Measurements from ENCODE around the gene GTPBP8.

GRCh38 chr3:113013593-113013992, 22.8 kb downstream of the GTPBP8 start:
- TF ChIP-seq CTCF (IDR thresholded peaks at IDR 0.05; ENCODE audit: low read length) (no peak), EZH2 (IDR thresholded peaks at IDR 0.05; ENCODE audit: borderline replicate concordance, low read length) (no peak)

Data from OCI-LY1 (cell line).